Stimulated activated CD4-positive, alpha-beta T cell treated with anti-CD3 and anti-CD28 coated beads, Interleukin-12 subunit alpha, Interleukin-12 subunit beta, amount 100 ng/mL, for 4 hours (primary cell): Measurements from ENCODE around the gene ANKRD13B.

ENCODE experiments used
- DNase-seq: peaks from one replicate; pipeline ENCODE4 v3.0.0-alpha.2; 2020

Gene ANKRD13B

GRCh38 chr17:29618272-29619065 is 25.5 kb downstream of the ANKRD13B start:
- DNase-seq: no peak

- no peak for DNase-seq
Observed at GRCh38 chr17:29619251-29619650, 26.3 kb downstream of the ANKRD13B start.

GRCh38 chr17:29620271-29620670 is 27.3 kb downstream of the ANKRD13B start:
- no peak for DNase-seq

- no peak for DNase-seq
Observed at GRCh38 chr17:29620779-29621500, 28.0 kb downstream of the ANKRD13B start.

- DNase-seq: no peak
Observed at GRCh38 chr17:29621751-29622194, 28.8 kb downstream of the ANKRD13B start.

GRCh38 chr17:29622337-29623282 is 29.7 kb downstream of the ANKRD13B start, which contains the start of gene CORO6:
TSS of gene CORO6 (minus strand) at chr17:29622912. CDS start at chr17:29621421, 1,491 bp downstream.
- DNase-seq: peak; percentile 69

GRCh38 chr17:29623283-29623647 is 30.3 kb downstream of the ANKRD13B start:
- no peak for DNase-seq

- no peak for DNase-seq
Observed at GRCh38 chr17:29624586-29624985, 31.7 kb downstream of the ANKRD13B start.

GRCh38 chr17:29625037-29625750 is 32.3 kb downstream of the ANKRD13B start:
- DNase-seq: no peak

GRCh38 chr17:29627951-29628350 is 35.0 kb downstream of the ANKRD13B start:
- DNase-seq: no peak

GRCh38 chr17:29628644-29629043 is 35.7 kb downstream of the ANKRD13B start:
- DNase-seq: no peak

GRCh38 chr17:29629839-29630238 is 36.9 kb downstream of the ANKRD13B start:
- DNase-seq: no peak

GRCh38 chr17:29630630-29631193 is 37.8 kb downstream of the ANKRD13B start:
- no peak for DNase-seq

GRCh38 chr17:29633886-29634285 is 41.0 kb downstream of the ANKRD13B start:
- DNase-seq: no peak

- DNase-seq: no peak
Observed at GRCh38 chr17:29640413-29640812, 47.5 kb downstream of the ANKRD13B start.

- no peak for DNase-seq
Observed at GRCh38 chr17:29640981-29641642, 48.2 kb downstream of the ANKRD13B start.

GRCh38 chr17:29642171-29642611 is 49.3 kb downstream of the ANKRD13B start:
- no peak for DNase-seq

GRCh38 chr17:29643817-29644160 is 50.9 kb downstream of the ANKRD13B start:
- DNase-seq: no peak

- no peak for DNase-seq
Observed at GRCh38 chr17:29645515-29646051, 52.7 kb downstream of the ANKRD13B start.

- DNase-seq: no peak
Observed at GRCh38 chr17:29648005-29648404, 55.1 kb downstream of the ANKRD13B start.

- no peak for DNase-seq
Observed at GRCh38 chr17:29649359-29649758, 56.4 kb downstream of the ANKRD13B start.
